ENCODE results near the gene CARD8. TPM values are rescaled to one million over a fixed set of nuclear protein-coding genes. Genes with fewer than 3 reads are reported as not detected.
"Not testable (repeated sequence)": the region's sequence is repeated elsewhere in the genome, so short reads cannot be mapped to it uniquely, and the experiment has no call there.

Gene CARD8
- 13.2 and 14.2 TPM in 2 replicates for total RNA-seq (2014; rRNA removed; shearing (Covaris generic))

GRCh38 chr19:48255376-48256303 lies at the start of gene CARD8:
Gene CARD8 (minus strand): TSS chr19:48255912. CDS start chr19:48241020, 14,892 bp downstream.
- peak; percentile 87 for DNase-seq (ENCODE audit: low read depth)

- no peak for DNase-seq (ENCODE audit: low read depth)
These were observed 48.2 kb upstream of the CARD8 start for GRCh38 chr19:48303866-48304265.

- no peak for DNase-seq (ENCODE audit: low read depth)
These were observed 47.7 kb upstream of the CARD8 start for GRCh38 chr19:48303367-48303766.

GRCh38 chr19:48302600-48302959 lies 46.9 kb upstream of the CARD8 start:
- DNase-seq (ENCODE audit: low read depth): no peak

GRCh38 chr19:48301886-48302599 lies 46.3 kb upstream of the CARD8 start:
- no peak for DNase-seq (ENCODE audit: low read depth)

GRCh38 chr19:48297975-48298374 lies 42.3 kb upstream of the CARD8 start:
- DNase-seq (ENCODE audit: low read depth): no peak

- DNase-seq (ENCODE audit: low read depth): no peak
These were observed 41.4 kb upstream of the CARD8 start for GRCh38 chr19:48296963-48297734.

GRCh38 chr19:48295458-48295857 lies 39.7 kb upstream of the CARD8 start:
- no peak for DNase-seq (ENCODE audit: low read depth)

- DNase-seq (ENCODE audit: low read depth): peak; percentile 95
These were observed 37.1 kb upstream of the CARD8 start for GRCh38 chr19:48292798-48293197.

- not testable (repeated sequence) for DNase-seq (ENCODE audit: low read depth)
These were observed 35.7 kb upstream of the CARD8 start for GRCh38 chr19:48291489-48291815.

GRCh38 chr19:48290771-48291488 lies 35.2 kb upstream of the CARD8 start:
- DNase-seq (ENCODE audit: low read depth): peak; percentile 84

- DNase-seq (ENCODE audit: low read depth): peak; percentile 71
These were observed 34.7 kb upstream of the CARD8 start for GRCh38 chr19:48290401-48290770.

GRCh38 chr19:48287748-48288147 lies 32.0 kb upstream of the CARD8 start:
- DNase-seq (ENCODE audit: low read depth): no peak

GRCh38 chr19:48284896-48285295 lies 29.2 kb upstream of the CARD8 start:
- no peak for DNase-seq (ENCODE audit: low read depth)

- DNase-seq (ENCODE audit: low read depth): no peak
These were observed 28.2 kb upstream of the CARD8 start for GRCh38 chr19:48283908-48284307.

- DNase-seq (ENCODE audit: low read depth): no peak
These were observed 24.0 kb upstream of the CARD8 start for GRCh38 chr19:48279747-48280146.

GRCh38 chr19:48274938-48275337 lies 19.2 kb upstream of the CARD8 start:
- no peak for DNase-seq (ENCODE audit: low read depth)

- DNase-seq (ENCODE audit: low read depth): no peak
These were observed 18.5 kb upstream of the CARD8 start for GRCh38 chr19:48274173-48274572.

- peak; percentile 54 for DNase-seq (ENCODE audit: low read depth)
These were observed 15.9 kb upstream of the CARD8 start for GRCh38 chr19:48271531-48272151.

GRCh38 chr19:48269617-48270026 lies 13.9 kb upstream of the CARD8 start:
- not testable (repeated sequence) for DNase-seq (ENCODE audit: low read depth)

GRCh38 chr19:48265326-48265725 lies 9.6 kb upstream of the CARD8 start:
- DNase-seq (ENCODE audit: low read depth): peak; percentile 17
